GM18519 (cell line): ENCODE data around the gene GRIN2A.
A peak's percentile ranks its signal among the peaks of the same experiment; 100 is the strongest.

Experiments used
- ATAC-seq: cut with Tn5 transposase; IDR thresholded peaks from one replicate; pipeline ENCODE4 v1.9.1; 2021; ENCODE audit warnings: mild to moderate bottlenecking, moderate library complexity; ENCODE audit not compliant: unreplicated experiment, low FRiP score

GRIN2A gene

DNA sequence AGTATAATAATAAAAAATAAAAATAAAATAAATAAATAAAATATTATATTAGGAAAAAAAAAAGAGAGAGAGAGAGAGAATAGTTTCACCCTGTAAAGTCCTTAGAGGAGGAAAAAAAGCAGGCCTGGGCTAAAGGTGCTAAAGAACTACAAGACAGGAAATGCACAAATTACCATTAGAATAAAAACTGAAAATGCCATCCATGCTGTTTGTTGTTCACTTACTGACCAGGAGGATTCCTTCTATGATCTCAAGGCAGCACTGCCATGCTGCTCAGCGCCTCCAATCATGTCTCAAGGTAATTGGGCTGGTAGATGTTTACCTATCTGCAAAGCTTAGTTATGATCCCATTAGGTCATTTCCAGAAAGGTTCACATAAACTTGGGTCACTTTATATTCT lies 201.2 kb downstream of the GRIN2A start:
- ATAC-seq, result no peak

- ATAC-seq, result no peak
Measured at GRCh38 chr16:9978160-9978725, 204.0 kb downstream of the GRIN2A start.

GRCh38 chr16:9977333-9977897 lies 204.8 kb downstream of the GRIN2A start:
- ATAC-seq, result no peak

- ATAC-seq, result no peak
Measured at GRCh38 chr16:9976601-9977000, 205.6 kb downstream of the GRIN2A start.

DNA sequence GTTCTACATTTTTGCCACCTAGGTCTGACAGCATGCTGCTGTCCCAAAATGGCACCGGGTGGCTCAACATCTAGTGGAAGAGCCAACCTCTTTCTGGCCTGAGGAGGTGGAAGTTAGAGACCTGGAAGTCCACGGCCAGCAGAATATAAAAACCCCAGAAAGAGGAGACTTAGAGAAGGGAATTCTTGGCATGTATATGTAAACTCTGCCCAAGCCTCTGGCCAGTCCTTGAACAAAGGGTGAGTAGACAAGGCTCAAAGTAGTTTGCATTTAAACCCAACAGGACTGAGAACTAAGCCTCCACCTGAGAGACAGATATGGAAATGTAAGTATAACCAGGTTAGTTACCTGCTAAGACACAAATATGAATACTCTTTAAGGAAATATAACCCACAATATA lies 210.3 kb downstream of the GRIN2A start:
- no peak for ATAC-seq

GRCh38 chr16:9970796-9971195 lies 211.4 kb downstream of the GRIN2A start:
- ATAC-seq, result no peak

- ATAC-seq, result no peak
Measured at GRCh38 chr16:9970244-9970643, 212.0 kb downstream of the GRIN2A start.

DNA sequence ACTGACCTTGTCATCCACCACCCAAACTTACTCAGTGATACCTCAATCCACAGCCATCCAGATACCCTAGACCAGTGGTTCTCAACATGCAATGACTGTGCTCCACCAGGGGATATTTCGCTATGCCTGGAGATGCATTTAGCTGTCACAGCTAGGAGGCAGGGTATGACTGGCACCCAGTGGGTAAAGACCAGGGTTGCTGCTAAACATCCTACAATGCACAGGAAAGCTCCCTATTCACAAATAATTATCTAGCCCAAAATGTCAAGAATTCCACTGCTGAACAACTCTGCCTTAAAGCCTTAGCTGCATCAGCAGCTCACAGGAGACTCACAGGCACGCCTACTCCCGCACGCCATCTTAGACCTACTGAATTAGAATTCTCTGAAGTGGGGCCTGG lies 212.6 kb downstream of the GRIN2A start:
- no peak for ATAC-seq

DNA sequence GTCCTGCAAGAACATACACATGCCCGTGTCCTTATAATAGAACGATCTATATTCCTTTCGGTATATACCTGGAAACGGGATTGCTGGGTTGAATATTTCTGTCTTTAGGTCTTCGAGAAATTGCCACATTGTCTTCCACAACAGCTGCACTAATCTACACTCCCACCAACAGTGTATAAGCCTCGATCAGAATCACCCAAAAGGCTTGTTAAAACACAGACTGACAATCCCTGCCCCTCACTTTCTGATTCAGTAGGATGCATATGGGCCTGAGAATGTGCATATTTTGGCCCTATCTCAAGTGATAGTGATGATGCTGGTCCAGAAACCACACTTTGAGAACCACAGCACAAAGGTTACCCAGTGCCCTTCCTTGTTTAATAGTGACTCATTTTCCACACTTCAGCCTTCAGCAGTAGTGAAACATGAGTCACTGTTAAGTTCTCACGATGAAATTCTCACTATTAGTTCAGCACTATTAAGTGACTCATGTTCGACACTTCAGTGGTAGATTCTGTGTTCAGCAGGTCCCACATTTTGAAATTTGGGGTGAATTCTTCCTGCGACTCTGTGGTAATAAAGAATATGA lies 215.6 kb downstream of the GRIN2A start:
- ATAC-seq, result peak; percentile 84

DNA sequence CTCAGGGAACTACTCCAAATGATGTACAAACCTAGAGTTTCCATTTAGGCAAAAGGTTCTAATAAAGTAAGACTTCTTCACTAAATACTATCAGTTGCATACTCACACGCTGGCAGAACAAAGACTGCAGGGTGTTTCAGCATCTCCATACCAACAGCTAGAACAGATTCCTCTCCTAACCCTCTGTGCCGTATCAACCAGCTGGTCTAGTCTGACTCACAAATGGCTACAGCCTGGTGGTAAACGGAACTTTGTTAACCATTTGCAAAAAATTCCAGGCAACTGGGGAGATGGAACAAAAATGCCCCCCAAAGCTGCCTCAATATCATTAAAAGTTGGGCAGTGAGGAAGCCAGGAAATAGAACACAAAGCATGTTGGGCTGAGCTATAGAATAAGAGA lies 217.1 kb downstream of the GRIN2A start:
- no peak for ATAC-seq

DNA sequence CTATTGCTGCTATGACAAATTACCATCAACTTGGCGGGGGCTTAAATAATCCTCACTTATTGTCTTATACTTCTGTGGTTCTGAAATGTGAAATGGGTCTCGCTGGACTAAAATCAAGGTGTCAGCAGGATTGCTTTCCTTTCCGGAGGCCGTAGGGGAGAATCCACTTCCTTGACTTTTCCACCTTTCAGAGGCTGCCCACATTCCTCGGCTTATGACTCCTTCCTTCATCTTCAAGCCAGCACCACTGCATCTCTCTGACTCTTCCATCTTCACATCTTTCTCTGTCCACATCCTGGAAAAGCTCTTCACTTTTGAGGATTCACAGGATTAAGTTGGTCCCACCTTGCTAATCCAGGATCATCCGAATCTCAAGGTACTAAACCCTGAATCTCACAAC lies 217.8 kb downstream of the GRIN2A start:
- no peak for ATAC-seq

GRCh38 chr16:9957433-9957832 lies 224.8 kb downstream of the GRIN2A start:
- ATAC-seq, result no peak

- no peak for ATAC-seq
Measured at GRCh38 chr16:9957002-9957401, 225.2 kb downstream of the GRIN2A start.

DNA sequence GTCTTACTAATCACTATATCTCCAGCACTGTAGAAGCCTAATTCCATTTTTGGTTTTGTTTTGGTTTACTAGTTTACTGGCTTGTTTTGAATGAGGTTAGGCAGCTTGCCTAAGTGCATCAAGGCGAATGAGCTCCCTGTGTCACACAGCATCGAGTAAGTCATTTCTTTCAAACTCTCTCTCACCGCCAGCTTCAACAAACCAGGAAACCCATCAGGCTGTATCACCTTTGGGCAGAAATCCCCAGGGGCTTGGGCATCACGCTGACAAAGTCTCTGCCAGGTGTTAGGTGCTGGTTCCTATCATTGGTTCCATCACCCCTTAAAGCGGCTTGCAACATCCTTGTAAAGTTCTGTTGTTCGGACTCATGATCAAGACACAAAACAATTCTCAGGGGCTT lies 226.6 kb downstream of the GRIN2A start:
- ATAC-seq, result no peak

DNA sequence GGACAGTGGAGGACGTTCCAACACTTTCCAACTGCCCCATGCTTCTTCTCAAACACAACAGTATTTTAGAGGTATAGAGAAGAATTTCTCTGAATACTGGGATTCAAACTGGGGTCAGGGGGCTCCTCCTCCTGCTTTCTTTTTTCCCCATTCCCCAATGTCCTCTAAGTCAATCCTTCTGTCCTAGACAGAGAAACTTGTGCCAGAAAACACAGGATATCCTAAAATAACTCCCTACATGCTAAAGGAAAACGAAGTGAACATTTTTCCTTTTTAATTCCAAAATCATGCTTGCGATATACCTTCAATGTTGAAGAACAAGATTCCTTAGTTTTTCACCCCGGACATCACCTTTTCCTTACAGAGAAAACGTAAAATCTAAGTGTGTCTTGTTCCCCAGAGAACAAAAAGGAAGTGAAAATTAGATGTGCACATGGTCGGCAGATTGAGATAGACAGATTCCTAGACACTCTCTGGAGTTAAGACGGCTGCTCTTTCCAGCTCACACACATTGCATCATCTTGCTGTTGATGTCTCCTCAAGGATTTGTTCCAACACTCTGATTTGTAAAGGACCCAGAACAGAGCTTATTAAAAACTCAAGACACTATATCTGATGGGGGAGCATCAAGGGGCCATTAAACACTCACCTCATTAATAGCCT lies 228.2 kb downstream of the GRIN2A start:
- no peak for ATAC-seq

DNA sequence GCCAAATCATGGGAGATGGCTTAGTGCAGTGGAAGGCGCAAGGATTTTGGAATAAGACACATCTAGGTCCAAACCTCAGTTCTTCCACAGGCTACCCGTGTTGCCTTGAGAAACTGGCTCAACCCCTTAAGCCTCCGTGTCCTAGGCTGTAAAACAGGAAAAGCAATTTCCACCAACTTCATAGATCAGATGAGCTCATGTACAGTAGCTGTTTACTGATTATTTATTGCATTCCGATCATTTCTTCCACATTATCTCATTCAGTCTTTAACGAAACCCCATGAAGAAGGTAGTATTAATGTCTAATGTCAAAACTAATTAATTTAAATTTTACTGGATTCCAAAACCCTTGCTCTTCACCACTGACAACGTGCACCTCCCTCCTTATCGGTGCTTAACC lies 231.6 kb downstream of the GRIN2A start:
- no peak for ATAC-seq

GRCh38 chr16:9949396-9949795 lies 232.8 kb downstream of the GRIN2A start:
- ATAC-seq, result no peak

DNA sequence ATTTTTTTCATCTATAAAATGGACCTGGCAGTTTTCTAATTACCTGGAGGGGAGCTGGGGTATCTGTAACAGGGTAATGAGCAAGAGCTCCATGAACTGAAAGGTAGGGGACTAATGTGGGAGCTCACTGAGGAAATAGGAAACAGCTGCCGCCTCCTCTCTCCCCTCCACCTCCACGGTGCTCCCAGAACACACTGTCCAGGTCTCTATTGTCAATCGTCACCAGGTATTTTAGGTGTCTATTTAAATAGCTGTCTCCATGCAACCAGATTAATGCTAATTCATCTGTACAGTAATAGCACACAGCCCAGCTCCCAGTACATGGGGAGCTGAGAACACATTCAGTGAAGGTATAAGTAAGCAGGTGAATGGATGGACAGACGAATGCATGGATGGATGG lies 233.3 kb downstream of the GRIN2A start:
- no peak for ATAC-seq

GRCh38 chr16:9946022-9946720 lies 236.1 kb downstream of the GRIN2A start:
- no peak for ATAC-seq

DNA sequence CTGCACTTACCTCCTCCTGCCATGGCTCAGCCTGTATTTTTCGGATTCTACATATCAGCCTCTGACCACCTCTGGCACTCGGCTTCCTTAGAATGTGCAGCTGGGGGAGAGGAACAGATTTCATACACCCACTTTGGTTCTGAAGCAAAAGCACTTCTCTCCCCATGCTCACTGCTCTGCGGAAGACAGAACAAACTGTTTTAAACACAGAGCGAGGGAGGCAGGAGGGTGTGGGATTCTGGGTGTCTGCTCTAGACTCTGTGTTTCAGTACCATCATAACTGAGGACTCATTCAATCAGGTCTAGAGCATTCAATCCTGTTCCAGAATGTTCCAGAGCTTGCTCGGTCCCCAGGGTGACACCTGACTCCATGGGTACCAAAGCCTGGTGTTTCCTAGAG lies 239.1 kb downstream of the GRIN2A start:
- ATAC-seq, result no peak

DNA sequence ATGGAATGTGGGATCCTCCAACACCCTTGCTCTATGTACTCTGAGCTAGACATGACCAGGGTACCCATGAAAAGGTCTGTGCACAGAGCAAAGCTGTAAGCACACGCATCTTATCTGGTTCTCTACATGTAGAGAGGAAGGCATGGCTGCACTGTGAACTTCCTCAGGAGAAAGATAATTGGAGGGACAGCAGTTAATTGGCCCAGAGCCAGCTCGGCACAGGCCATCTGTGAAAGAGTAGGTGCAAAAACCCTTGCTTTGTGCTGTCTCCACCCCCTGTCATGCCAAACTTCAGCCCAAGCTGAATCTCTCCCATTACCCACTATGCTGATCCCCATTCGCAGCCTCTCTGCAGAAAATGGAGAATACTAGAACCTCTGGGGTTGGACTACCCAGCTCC lies 241.0 kb downstream of the GRIN2A start:
- ATAC-seq, result no peak
